Right lobe of liver (tissue), 4 donors: ENCODE results near the gene MTG1.

Source experiments
- CTCF ChIP-seq, 4 donors: fragments of 200-600 bp in 3 of 4; fragments of 450-650 bp in 1 of 4; IDR thresholded peaks; one replicate each; pipeline versions ENCODE4 v1.5.1 to v1.8.0; 2016 to 2022; ENCODE audit warnings: antibody characterized with exemption in 4 of 4, mild to moderate bottlenecking in 2 of 4
- POLR2A ChIP-seq: fragments of 450-650 bp; IDR thresholded peaks from one replicate; pipeline ENCODE4 v1.6.1; 2017; ENCODE audit warnings: antibody characterized with exemption, mild to moderate bottlenecking
- donor health status: DM: no; HTN: no; CAD: no.
- donor health status: DM: no; HTN: no; CAD: no.
- donor health status: DM: no; HTN: yes; CAD: no.

- TF ChIP-seq POLR2A (no peak), CTCF (IDR thresholded peaks at IDR 0.05) (no peak)
These were observed 62.3 kb downstream of the MTG1 start for GRCh38 chr10:133456041-133456951.
